Nephron progenitor cell (in vitro differentiated cells): Measurements from ENCODE around the gene PRSS16.

Experiments used
- DNase-seq: peaks from one replicate; pipeline ENCODE4 v3.0.0; 2021
- H3K27ac Mint-ChIP-seq: 2 replicates; pipeline ENCODE4 v1.8.0; 2021; ENCODE audit warnings: mild to moderate bottlenecking, moderate library complexity, mixed read lengths
- H3K27me3 Mint-ChIP-seq: 2 replicates; pipeline ENCODE4 v1.8.0; 2021; ENCODE audit warnings: mild to moderate bottlenecking, low read depth, mixed read lengths; ENCODE audit not compliant: poor library complexity
- H3K36me3 Mint-ChIP-seq: 2 replicates; pipeline ENCODE4 v1.8.0; 2021; ENCODE audit warnings: low read depth, mixed read lengths
- H3K4me1 Mint-ChIP-seq: 2 replicates; pipeline ENCODE4 v1.8.0; 2021; ENCODE audit warnings: mixed read lengths
- H3K4me3 Mint-ChIP-seq: 2 replicates; pipeline ENCODE4 v1.8.0; 2021; ENCODE audit warnings: mild to moderate bottlenecking, moderate library complexity, mixed read lengths
- H3K9me3 Mint-ChIP-seq: 2 replicates; pipeline ENCODE4 v1.8.0; 2021; ENCODE audit warnings: mild to moderate bottlenecking, moderate library complexity, mixed read lengths
- CTCF ChIP-seq: fragments of 200-600 bp; sonication (generic); IDR thresholded peaks from 2 replicates; pipeline ENCODE4 v1.5.0; 2021; ENCODE audit warnings: antibody characterized with exemption

PRSS16 gene

GRCh38 chr6:27228963-27229477, 18.5 kb upstream of the PRSS16 start:
- H3K27ac Mint-ChIP-seq: no peak overlapping the region

DNA sequence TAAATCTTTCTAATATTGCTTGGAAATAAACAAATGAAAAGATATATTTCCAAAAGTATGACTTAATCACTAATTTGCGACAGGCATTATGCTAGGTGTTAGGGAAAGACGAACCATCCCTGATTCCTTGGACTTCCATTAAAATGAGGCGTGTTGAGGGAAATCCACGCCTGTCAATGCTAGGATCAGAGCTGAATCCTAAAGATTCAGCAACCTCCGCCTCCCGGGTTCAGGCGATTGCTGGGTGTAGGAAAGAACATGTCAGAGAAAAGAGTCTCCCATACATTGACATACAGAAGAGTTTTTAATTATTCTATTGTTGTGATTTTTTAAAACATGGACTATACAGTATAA, 16.8 kb upstream of the PRSS16 start:
- Mint-ChIP-seq H3K36me3 (no peaks in the 10 kb centered on the region), H3K27me3 (peaks cover 40% of the 10 kb centered on the region), H3K9me3 (no peaks in the 10 kb centered on the region), H3K27ac (no peak overlapping the region), H3K4me3 (peak overlapping the region; percentile 71), H3K4me1 (peaks cover 5% of the 10 kb centered on the region)
- no peak for TF ChIP-seq CTCF
- no peak for DNase-seq

More at GRCh38 chr6:27228963-27229477, 18.5 kb upstream of the PRSS16 start:
- Mint-ChIP-seq H3K9me3 (no peaks in the 10 kb centered on the region), H3K4me3 (no peak overlapping the region), H3K36me3 (no peaks in the 10 kb centered on the region), H3K4me1 (no peaks in the 10 kb centered on the region), H3K27me3 (peaks cover 33% of the 10 kb centered on the region)
- DNase-seq: no peak
- no peak for TF ChIP-seq CTCF

- no peak for DNase-seq
- H3K9me3 Mint-ChIP-seq: peaks cover 11% of the 10 kb centered on the region
- no peak overlapping the region for H3K27ac Mint-ChIP-seq
- peak overlapping the region; percentile 86 for H3K4me3 Mint-ChIP-seq
- peaks cover 67% of the 10 kb centered on the region for H3K27me3 Mint-ChIP-seq
- H3K4me1 Mint-ChIP-seq: peaks cover 14% of the 10 kb centered on the region
- no peak for TF ChIP-seq CTCF
- no peaks in the 10 kb centered on the region for H3K36me3 Mint-ChIP-seq
Observed at GRCh38 chr6:27234576-27234975, 12.9 kb upstream of the PRSS16 start.

GRCh38 chr6:27237089-27237803, 10.3 kb upstream of the PRSS16 start:
- no peak for TF ChIP-seq CTCF
- H3K27ac Mint-ChIP-seq: no peak overlapping the region
- H3K4me1 Mint-ChIP-seq: peaks cover 14% of the 10 kb centered on the region
- H3K27me3 Mint-ChIP-seq: peaks cover 52% of the 10 kb centered on the region
- H3K9me3 Mint-ChIP-seq: peaks cover 17% of the 10 kb centered on the region
- H3K36me3 Mint-ChIP-seq: no peaks in the 10 kb centered on the region
- DNase-seq: peak; percentile 61
- H3K4me3 Mint-ChIP-seq: peak overlapping the region; percentile 84

DNA sequence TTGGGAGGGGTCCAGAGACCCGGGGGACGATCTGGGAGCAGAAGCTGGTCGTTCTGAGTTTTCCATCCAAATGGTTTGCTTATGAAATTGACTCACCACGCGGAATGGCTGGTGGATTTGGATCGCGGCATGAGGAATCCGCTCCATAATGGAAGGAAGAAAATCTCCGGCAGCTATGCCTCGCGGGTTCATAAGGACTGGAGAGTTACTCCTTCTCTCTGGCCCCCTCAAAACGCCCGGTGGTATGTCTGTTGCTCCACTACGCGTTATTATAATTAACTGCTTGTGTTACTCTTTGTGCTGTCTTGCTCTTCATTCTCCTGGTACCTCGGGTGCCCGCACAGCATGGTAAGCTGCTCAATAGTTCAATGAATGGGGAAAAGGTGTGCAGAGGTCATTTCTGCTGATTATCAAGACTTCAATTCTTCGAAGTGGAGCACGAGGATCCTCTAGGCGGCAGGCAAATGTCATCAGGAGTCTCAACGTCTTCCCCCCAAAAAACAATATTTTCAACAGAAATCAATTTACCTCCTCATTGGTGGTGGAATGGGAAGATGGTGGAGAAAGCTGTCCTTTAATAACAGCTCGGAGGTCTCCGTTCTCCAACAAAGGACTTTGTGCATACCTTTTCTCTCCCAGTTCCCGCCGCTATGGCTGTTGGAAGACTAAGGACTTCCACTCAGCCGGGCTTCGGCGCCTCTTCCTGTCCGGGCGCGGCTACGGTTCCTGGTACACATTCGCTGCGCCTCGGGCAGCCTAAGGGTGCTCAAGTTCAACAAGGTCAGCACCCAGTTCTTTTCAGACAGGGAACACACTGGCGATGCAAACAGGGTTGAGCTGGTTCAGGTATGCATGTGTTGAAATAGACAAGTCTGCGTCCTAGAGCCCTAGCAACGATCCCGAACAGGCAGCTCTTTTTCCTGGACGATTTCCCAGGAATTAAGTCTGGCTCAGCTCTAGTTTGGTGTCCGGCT, 9.2 kb upstream of the PRSS16 start:
- Mint-ChIP-seq H3K27ac (no peak overlapping the region), H3K36me3 (no peaks in the 10 kb centered on the region), H3K27me3 (peaks cover 61% of the 10 kb centered on the region), H3K4me3 (peak overlapping the region; percentile 84), H3K9me3 (peaks cover 20% of the 10 kb centered on the region), H3K4me1 (peaks cover 23% of the 10 kb centered on the region)
- TF ChIP-seq CTCF: no peak
- DNase-seq: no peak
